ENCODE data around the gene THSD7B. TPM values are rescaled to one million over a fixed set of nuclear protein-coding genes. Genes with fewer than 3 reads are reported as not detected.
A peak's percentile ranks its signal among the peaks of the same experiment; 100 is the strongest.

THSD7B gene
- total and polyA plus RNA-seq, 2 of the 8 experiments (the other 6 are each of a cell fraction or from before 2014, with no cell fraction given) = 0.60 to 2.9 TPM

DNA sequence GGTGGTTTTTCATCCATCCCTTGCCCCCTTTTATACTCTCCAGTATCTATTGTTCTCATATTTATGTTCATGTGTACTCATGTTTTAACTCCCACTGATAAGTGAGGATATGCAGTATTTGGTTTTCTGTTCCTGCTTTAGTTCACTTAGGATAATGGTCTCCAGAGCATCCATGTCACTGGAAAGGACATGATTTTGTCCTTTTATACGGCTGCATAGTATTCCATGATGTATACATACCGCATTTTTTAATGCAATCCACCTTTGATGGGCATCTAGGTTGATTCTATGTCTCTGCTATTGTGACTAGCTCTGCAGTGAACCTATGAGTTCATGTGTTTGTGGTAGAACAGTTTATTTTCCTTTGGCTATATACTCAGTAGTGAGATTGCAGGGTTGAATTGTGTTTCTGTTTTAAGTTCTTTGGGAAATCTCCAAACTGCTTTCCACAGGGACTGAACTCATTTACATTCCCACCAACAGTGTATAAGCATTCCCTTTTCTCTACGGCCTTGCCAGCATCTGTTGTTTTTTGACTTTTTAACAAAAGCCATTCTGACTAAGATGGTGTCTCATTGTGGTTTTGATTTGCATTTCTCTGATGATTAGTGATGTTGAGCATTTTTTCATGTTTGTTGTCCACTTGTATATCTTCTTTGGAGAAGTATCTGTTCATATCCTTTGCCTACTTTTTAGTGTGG lies 420.2 kb downstream of the THSD7B start:
- Histone ChIP-seq H4K5ac (ENCODE audit: insufficient read length, low read depth, low read length) (no peak overlapping the region), H3K36me3 (ENCODE audit: control insufficient read depth in 2 of 4, insufficient read depth in 4 of 4, low read length in 3 of 4) (no peaks in the 10 kb centered on the region), H2BK20ac (ENCODE audit: low read length) (no peak overlapping the region), H4K20me1 (replicated peaks in 1 of 2; ENCODE audit: control insufficient read depth in 1 of 2, insufficient read depth in 2 of 2, low read length in 2 of 2) (no peaks in the 10 kb centered on the region), H3K23ac (ENCODE audit: insufficient read length) (no peak overlapping the region), H2BK120ac (replicated peaks; ENCODE audit: low read depth, low read length) (no peak overlapping the region), H4K8ac (ENCODE audit: extremely low read depth, insufficient read depth, low read length) (no peak overlapping the region), H2BK5ac (ENCODE audit: low read depth, low read length) (no peak overlapping the region), H3K9ac (replicated peaks in 1 of 4; ENCODE audit: extremely low read depth in 1 of 4, low read depth in 3 of 4, low read length in 3 of 4) (no peak overlapping the region), H3K4me3 (ENCODE audit: extremely low read depth in 1 of 4, insufficient read depth in 2 of 4, low read depth in 3 of 4, low read length in 4 of 4) (no peak overlapping the region), H3K18ac (ENCODE audit: extremely low read depth, low read length) (no peak overlapping the region), H3K79me2 (ENCODE audit: control insufficient read depth in 1 of 2, insufficient read depth in 2 of 2, low read length in 2 of 2) (no peaks in the 10 kb centered on the region), H3K4ac (replicated peaks; ENCODE audit: insufficient read length, low read depth, low read length) (no peak overlapping the region), H3K56ac (replicated peaks; ENCODE audit: insufficient read length, low read depth, low read length) (no peak overlapping the region), H2AFZ (ENCODE audit: low read length) (no peak overlapping the region), H3K27me3 (replicated peaks in 1 of 4; ENCODE audit: control insufficient read depth in 3 of 4, extremely low read depth in 1 of 4, insufficient read depth in 3 of 4, low read length in 3 of 4) (no peaks in the 10 kb centered on the region), H2AK5ac (ENCODE audit: low read depth, low read length) (no peak overlapping the region), H3K4me2 (ENCODE audit: insufficient read depth in 1 of 2, low read depth in 2 of 2, low read length in 2 of 2) (no peak overlapping the region), H3K23me2 (ENCODE audit: low read depth, low read length) (no peaks in the 10 kb centered on the region), H3K14ac (ENCODE audit: insufficient read length) (no peak overlapping the region), H3K4me1 (replicated peaks in 1 of 4; ENCODE audit: control insufficient read depth in 3 of 4, insufficient read depth in 4 of 4, low read length in 3 of 4) (no peaks in the 10 kb centered on the region), H3K79me1 (ENCODE audit: low read depth, low read length) (no peaks in the 10 kb centered on the region), H3K27ac (ENCODE audit: low read depth, low read length) (no peak overlapping the region), H4K91ac (replicated peaks; ENCODE audit: insufficient read length, low read length) (no peak overlapping the region), H3K9me3 (ENCODE audit: insufficient read depth in 2 of 2, low read depth in 1 of 2, low read length in 1 of 2) (peaks cover 0 to 3% of the 10 kb centered on the region in 2 experiments; a peak in 1 of 4 replicates), H2BK15ac (ENCODE audit: low read length) (no peak overlapping the region), H2BK12ac (ENCODE audit: low read depth, low read length) (no peak overlapping the region)
- ChIA-PET POLR2A (ENCODE audit: partially characterized antibody) (no interaction called here), CTCF (ENCODE audit: partially characterized antibody) (no interaction called here)
- no peak for DNase-seq (ENCODE audit: low read depth in 1 of 2, low spot score in 2 of 2)
- FAIRE-seq = no peak
- TF ChIP-seq KDM1A (IDR thresholded peaks at IDR 0.05; ENCODE audit: borderline replicate concordance, low read length) (peak; percentile 69; the same call in 1 of the 2 replicates), CTBP2 (IDR thresholded peaks at IDR 0.05; ENCODE audit: borderline replicate concordance, insufficient read depth, insufficient read length, low read length) (no peak)
- WGBS, 2 experiments (ENCODE audit: extremely low coverage in 1 of 2, insufficient coverage in 1 of 2, insufficient read length in 1 of 2, insufficient replicate concordance in 2 of 2, low coverage in 1 of 2, low lambda C conversion rate in 2 of 2, missing lambda C conversion rate in 1 of 2) = 88% methylated on average over 3 of the region's 3 CpGs; no CpG with 5 or more reads in 1 of the 2 experiments
